HG03060 (cell line): Measurements from ENCODE around the gene ZSCAN21.
"Not testable (repeated sequence)": the region's sequence is repeated elsewhere in the genome, so short reads cannot be mapped to it uniquely, and the experiment has no call there.

Experiments
- ATAC-seq: cut with Tn5 transposase; IDR thresholded peaks from one replicate; pipeline ENCODE4 v1.9.1; 2021; ENCODE audit warnings: low read depth, moderate number of reproducible peaks; ENCODE audit not compliant: unreplicated experiment

The ZSCAN21 gene

DNA sequence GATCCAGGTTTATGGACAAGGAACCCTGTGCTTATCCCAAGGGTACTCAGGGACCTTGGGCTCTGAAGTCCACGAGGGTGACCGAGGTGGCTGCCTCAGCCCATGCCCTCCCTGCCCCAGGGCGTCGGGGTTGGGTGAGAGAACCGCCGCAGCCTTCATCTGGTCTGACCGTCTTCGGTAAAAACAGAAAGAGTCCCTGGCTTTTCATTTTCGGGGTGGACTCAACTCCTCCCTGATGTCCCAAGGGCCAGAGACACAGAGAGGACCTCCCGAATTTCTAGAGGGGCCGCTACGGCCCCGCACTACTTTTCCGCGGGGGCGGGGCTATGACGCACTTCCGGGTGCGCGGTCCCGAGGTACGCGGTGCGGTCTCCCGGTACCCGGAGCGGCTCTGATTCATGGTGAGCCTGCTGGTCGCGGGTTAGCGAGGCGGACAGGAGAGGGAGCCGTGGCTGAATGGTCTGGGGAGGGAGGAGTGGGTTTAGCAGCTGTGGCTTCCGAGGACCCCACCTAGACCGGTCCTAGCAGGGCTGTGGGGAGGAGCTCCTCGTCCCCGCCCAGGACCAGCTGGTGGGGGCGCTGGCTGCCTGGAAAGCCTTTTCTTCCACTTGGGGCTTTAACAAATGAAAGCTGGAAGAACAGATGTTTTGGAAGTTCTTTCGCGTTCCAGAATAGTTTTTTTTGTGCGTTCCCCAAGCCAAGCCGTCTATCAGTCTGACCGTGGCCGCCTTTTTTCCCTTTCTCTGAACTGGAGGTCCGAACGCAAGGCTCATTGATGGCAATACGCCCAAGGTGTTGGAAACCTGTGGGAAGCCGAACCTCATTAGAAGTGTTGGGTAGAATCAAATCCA is at the start of gene ZSCAN21:
Gene ZSCAN21, plus strand, starts transcription at position 334 of the 851 bp plus-strand sequence. CDS start 7,233 bp downstream, outside the sequence.
- ATAC-seq: no peak

GRCh38 chr7:100000239-100000638 is 49.3 kb upstream of the ZSCAN21 start:
- ATAC-seq: no peak

GRCh38 chr7:100003711-100004661 is 45.6 kb upstream of the ZSCAN21 start:
- no peak for ATAC-seq

DNA sequence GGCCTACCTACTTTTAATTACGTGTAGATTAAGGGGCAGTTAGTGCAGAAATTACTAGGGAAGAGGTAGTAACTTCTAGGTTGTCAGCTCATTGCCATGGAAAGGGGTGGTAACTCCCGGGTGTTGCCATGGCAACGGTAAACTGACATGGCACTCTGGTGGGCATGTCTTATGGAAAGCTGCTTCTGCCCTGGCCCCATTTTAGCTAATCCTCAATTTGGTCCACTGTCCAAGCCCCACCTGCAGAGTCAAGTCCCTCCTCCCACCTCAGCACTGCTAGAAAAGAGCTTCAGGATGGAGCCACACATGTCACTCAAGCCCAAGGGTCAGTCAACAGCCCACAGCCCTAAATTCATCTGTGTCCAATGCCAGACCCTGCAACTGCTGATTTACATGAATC is 41.7 kb upstream of the ZSCAN21 start:
- no peak for ATAC-seq

- ATAC-seq: no peak
Observed at GRCh38 chr7:100008525-100008924, 41.0 kb upstream of the ZSCAN21 start.

DNA sequence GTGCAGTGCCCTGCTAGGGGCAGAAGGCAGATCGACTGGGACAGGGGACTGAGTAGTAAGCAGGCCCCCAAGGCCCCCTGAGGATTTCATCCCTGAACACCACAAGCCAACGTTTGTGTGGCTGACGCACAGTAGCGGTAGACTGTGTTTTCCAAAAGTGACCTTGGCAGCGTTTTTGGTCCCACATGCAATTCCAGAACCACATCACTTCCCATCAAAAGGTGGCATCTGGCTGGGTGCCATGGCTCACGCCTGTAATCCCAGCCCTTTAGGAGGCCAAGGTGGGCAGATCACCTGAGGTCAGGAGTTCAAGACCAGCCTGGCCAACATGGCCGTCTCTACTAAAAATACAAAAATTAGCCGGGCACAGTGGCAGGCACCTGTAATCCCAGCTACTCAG is 39.6 kb upstream of the ZSCAN21 start:
- ATAC-seq: not testable (repeated sequence)

DNA sequence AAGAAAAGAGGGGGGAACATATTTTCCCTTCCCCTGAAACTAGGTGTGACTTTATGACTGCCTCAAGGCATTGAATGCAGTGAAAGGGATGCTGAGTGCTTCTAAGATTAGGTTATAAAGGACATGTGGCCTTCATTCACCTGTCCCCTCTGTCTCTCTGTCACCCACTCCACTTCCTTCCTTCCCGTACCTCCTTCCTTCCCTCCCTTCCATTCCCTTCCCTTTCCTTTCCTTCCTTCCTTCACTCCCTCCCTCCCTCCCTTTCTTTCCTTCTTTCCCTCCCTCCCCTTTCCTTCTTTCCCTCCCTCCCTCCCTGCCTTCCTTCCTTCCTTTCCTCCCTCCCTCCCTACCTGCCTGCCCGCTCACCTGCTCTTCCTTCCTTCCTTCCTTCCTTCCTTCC is 38.7 kb upstream of the ZSCAN21 start:
- ATAC-seq: no peak

GRCh38 chr7:100011516-100011915 is 38.1 kb upstream of the ZSCAN21 start:
- ATAC-seq: no peak

DNA sequence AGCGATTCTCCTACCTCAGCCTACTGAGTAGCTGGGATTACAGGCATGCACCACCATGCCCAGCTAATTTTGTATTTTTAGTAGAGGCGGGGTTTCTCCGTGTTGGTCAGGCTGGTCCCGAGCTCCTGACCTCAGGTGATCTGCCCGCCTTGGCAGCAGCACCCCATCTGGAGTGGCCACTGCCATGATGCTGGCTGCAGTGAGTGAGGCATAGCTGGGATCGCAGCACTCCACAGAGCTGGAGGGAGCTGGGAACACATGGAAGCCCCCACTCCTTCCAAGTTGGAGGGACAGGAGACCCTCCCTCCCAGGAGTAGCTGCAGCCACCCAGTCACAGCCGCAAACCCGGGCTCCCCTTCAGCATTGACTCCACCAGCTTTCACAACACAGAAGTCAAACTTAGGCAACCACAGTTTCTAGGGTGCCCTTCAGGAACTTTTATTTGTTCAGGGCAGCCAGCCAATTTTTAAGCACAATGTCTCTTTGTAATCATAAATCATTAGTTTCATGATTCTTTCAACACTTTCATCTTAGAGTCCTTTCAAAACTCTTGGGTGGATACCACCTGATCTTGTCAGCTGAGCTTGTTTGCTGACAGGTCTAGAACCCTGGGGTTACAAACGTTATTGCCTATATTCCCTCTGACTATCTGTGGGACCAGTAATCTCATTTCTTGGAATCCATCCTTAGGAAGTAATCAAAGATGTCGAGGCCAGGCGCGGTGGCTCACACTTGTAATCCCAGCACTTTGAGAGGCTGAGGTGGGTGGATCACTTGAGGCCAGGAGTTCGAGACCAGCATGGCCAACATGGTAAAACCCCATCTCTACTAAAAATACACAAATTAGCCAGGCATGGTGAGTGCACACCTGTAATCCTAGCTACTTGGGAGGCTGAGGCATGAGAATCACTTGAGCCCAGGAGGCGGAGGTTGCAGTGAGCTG is 36.9 kb upstream of the ZSCAN21 start:
- ATAC-seq: not testable (repeated sequence)

DNA sequence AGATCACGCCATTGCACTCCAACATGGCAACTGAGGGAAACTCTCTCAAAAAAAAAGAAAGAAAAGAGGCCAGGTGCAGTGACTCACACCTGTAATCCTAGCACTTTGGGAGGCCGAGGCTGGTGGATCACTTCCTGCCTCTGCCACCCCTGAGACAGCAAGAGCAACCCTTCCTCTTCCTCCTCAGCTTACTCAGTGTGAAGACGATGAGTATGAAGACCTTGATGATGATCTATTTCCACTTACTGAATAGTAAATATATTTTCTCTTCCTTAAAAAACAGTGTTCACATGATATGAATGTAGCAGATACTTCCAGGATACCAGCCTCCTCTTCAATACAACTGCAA is 36.3 kb upstream of the ZSCAN21 start:
- ATAC-seq: no peak

DNA sequence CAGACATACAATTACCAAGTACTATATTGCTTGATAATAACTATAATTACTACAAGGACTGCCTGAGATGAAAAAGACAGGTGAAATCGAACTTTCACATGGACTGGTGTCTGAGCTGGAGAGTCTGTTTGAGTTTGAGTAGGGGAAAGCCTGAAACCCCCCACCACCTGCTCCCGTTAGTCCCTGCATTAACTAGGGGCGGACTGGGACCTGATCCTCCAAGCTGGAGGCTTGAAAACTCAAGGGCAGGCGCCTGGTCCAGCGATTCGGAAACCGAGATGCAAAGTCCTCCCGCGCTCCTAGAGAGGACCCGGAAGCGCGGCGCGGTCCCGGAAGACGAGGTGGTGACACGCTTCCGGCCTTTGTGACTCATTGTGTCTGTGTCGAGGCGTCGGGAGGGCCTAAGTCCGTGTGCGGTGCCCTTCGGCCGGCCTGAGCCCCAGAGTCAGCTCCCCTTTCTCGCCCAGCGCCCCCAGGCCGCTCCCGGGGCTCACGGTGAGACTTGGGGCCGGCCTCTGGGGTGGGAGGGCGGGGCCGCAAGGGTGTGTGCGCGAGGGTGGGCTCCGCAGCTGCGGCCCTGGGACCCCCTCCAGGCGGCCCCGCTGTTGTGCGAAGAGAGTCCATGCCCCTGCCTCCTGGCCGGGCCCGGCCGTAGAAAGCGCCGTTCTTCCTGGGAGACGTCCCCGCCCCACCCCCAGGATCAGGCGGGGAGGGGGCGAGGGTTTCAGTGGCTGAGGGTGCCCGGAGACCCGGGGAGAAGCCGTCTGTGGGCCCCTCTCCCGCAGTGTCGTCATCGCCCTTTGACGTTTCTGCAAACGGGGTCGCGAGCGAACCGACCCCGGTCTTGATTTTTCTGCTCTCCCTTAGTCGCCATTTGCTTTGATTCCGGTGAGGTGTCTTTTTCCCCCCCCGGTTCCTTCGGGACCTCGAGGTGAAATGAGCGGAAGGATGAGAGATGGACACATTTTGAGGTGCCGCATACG is 34.1 kb upstream of the ZSCAN21 start, which contains the start of gene ZKSCAN1:
Gene ZKSCAN1, plus strand, starts transcription at position 365 of the 983 bp plus-strand sequence. CDS start 7,911 bp downstream, outside the sequence.
- no peak for ATAC-seq

- ATAC-seq: no peak
Observed at GRCh38 chr7:100016215-100016901, 33.2 kb upstream of the ZSCAN21 start.

DNA sequence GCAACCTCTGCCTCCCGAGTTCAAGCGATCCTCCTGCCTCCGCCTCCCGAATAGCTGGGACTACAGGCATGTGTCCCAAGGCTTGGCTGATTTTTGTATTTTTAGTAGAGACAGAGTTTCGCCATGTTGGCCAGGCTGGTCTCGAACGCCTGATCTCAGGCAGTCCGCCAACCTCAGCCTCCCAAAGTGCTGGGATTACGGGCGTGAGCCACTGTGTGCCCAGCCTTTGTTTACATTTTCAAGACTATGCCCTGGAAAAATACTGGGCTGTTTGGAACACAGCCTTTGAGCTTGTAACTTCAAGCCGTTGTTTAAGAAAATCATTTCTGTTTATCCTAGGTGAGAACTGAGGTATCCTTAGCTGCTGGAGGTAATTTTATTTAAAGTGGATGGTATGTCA is 32.3 kb upstream of the ZSCAN21 start:
- ATAC-seq: no peak

DNA sequence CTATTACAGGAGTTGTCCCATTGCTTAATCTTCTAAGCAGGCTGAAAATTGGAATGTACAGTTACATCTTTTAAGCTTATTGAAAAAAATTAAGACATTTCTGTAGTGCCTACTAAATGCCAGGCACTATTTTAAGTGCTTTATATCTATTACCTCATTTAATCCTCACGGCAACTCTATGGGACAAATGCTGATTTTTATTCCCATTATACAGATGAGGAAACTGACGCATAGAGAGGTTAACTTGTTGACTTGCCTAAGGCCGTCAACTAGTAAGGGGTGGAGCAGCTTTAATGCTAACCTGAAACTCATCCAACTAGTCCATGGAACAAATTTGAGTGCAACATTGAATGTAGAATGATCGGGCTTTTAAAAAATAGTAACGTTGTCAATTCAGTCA is 31.7 kb upstream of the ZSCAN21 start:
- no peak for ATAC-seq

- ATAC-seq: no peak
Observed at GRCh38 chr7:100019908-100020307, 29.7 kb upstream of the ZSCAN21 start.

DNA sequence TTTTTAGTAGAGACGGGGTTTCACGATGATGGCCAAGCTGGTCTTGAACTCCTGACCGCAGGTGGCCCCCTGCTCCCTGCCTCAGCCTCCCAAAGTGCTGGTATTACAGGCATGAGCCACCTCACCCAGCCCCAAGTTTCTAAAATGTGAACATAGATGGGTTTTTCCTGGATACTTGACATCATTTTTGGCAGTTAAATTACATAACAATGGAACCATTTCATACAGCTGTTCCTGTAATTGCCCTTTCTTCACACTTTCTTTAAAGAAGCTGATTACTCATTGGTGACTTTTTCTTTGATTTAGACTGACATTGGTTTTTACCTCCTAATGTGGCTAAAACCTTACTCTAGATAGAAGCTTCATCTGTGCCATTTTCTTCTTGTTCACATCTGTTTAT is 28.3 kb upstream of the ZSCAN21 start:
- no peak for ATAC-seq

GRCh38 chr7:100022621-100023020 is 27.0 kb upstream of the ZSCAN21 start:
- ATAC-seq: no peak

- ATAC-seq: no peak
Observed at GRCh38 chr7:100023526-100023925, 26.0 kb upstream of the ZSCAN21 start.
